H9 (cell line): ENCODE data around the gene DAP3. TPM values are rescaled to one million over a fixed set of nuclear protein-coding genes. Genes with fewer than 3 reads are reported as not detected.

ENCODE experiments used
- DNase-seq: peaks from one replicate; pipeline ENCODE4 v3.0.0-alpha.2; 2017
- H2AFZ ChIP-seq: one replicate; pipeline ENCODE4 v1.6.1; 2013; ENCODE audit warnings: mild to moderate bottlenecking, low read length, control low read depth, moderate library complexity
- H2AK5ac ChIP-seq: 2 replicates; pipeline ENCODE4 v1.6.1; 2013; ENCODE audit warnings: low read length, control low read depth, mixed read lengths; ENCODE audit not compliant: insufficient read length
- H2BK120ac ChIP-seq: one replicate; pipeline ENCODE4 v1.6.1; 2013; ENCODE audit warnings: low read depth, mild to moderate bottlenecking, low read length, control low read depth, inconsistent platforms; ENCODE audit not compliant: poor library complexity, severe bottlenecking
- H2BK12ac ChIP-seq: 2 replicates; pipeline ENCODE4 v1.6.1; 2013; ENCODE audit warnings: low read length, control low read depth, mixed read lengths, low read depth; ENCODE audit not compliant: insufficient read length
- H2BK15ac ChIP-seq: 2 replicates; pipeline ENCODE4 v1.6.1; 2013; ENCODE audit warnings: low read depth, low read length, control low read depth
- H2BK20ac ChIP-seq: one replicate; pipeline ENCODE4 v1.6.1; 2013; ENCODE audit warnings: low read depth, mild to moderate bottlenecking, low read length, control low read depth, inconsistent platforms; ENCODE audit not compliant: poor library complexity, severe bottlenecking
- H2BK5ac ChIP-seq: 2 replicates; pipeline ENCODE4 v1.6.1; 2013; ENCODE audit warnings: low read length, control low read depth, mixed read lengths; ENCODE audit not compliant: insufficient read length
- H3K14ac ChIP-seq: 2 replicates; pipeline ENCODE4 v1.6.1; 2013; ENCODE audit warnings: low read length, control low read depth; ENCODE audit not compliant: insufficient read depth
- H3K18ac ChIP-seq: 2 replicates; pipeline ENCODE4 v1.6.1; 2013; ENCODE audit warnings: low read depth, mild to moderate bottlenecking, mixed read lengths, low read length, control low read depth; ENCODE audit not compliant: insufficient read length
- H3K23ac ChIP-seq: 2 replicates; pipeline ENCODE4 v1.6.1; 2013; ENCODE audit warnings: low read length, control low read depth, mixed read lengths, low read depth; ENCODE audit not compliant: insufficient read length
- H3K23me2 ChIP-seq: 2 replicates; pipeline ENCODE4 v1.6.1; 2013; ENCODE audit warnings: low read depth, mild to moderate bottlenecking, mixed read lengths, low read length, control low read depth; ENCODE audit not compliant: insufficient read length, poor library complexity, severe bottlenecking
- H3K27ac ChIP-seq: 2 replicates; pipeline ENCODE4 v1.5.1; 2013; ENCODE audit warnings: low read length, control low read depth, mixed read lengths, low read depth; ENCODE audit not compliant: insufficient read length
- H3K27me3 ChIP-seq: 2 replicates; pipeline ENCODE4 v1.6.1; 2013; ENCODE audit warnings: low read length, control low read depth, inconsistent platforms; ENCODE audit not compliant: insufficient read depth
- H3K4ac ChIP-seq: 2 replicates; pipeline ENCODE4 v1.6.1; 2013; ENCODE audit warnings: low read depth, mild to moderate bottlenecking, control low read depth, inconsistent platforms, low read length, moderate library complexity
- H3K4me1 ChIP-seq: 2 replicates; pipeline ENCODE4 v1.6.1; 2013; ENCODE audit warnings: low read length, control low read depth, inconsistent platforms; ENCODE audit not compliant: insufficient read depth
- H3K4me2 ChIP-seq: 2 replicates; pipeline ENCODE4 v1.6.1; 2013; ENCODE audit warnings: low read length, control low read depth, mixed read lengths; ENCODE audit not compliant: insufficient read length, insufficient read depth
- H3K56ac ChIP-seq: 2 replicates; pipeline ENCODE4 v1.6.1; 2013; ENCODE audit warnings: low read depth, mild to moderate bottlenecking, mixed read lengths, low read length, control low read depth; ENCODE audit not compliant: insufficient read length
- H3K79me1 ChIP-seq: 2 replicates; pipeline ENCODE4 v1.6.1; 2013; ENCODE audit warnings: low read depth, mild to moderate bottlenecking, moderate library complexity, low read length, control low read depth, inconsistent platforms; ENCODE audit not compliant: insufficient read depth, poor library complexity, severe bottlenecking
- H3K79me2 ChIP-seq: 2 replicates; pipeline ENCODE4 v1.6.1; 2013; ENCODE audit warnings: low read length, control low read depth, inconsistent platforms; ENCODE audit not compliant: insufficient read depth
- H3K9ac ChIP-seq: 2 replicates; pipeline ENCODE4 v1.6.1; 2013; ENCODE audit warnings: low read length, control low read depth, mixed read lengths; ENCODE audit not compliant: insufficient read length; ENCODE audit errors: extremely low read depth
- H3K9me3 ChIP-seq: one replicate; pipeline ENCODE4 v1.6.1; 2013; ENCODE audit warnings: low read depth, low read length, inconsistent platforms; ENCODE audit not compliant: control insufficient read depth
- H3T11ph ChIP-seq: one replicate; pipeline ENCODE4 v1.6.1; 2013; ENCODE audit warnings: mild to moderate bottlenecking, low read length, control low read depth, inconsistent platforms
- H4K20me1 ChIP-seq: one replicate; pipeline ENCODE4 v1.6.1; 2013; ENCODE audit not compliant: control insufficient read depth, insufficient read length, insufficient read depth
- H4K5ac ChIP-seq: 2 replicates; pipeline ENCODE4 v1.6.1; 2013; ENCODE audit warnings: low read depth, mild to moderate bottlenecking, mixed read lengths, low read length, control low read depth; ENCODE audit not compliant: insufficient read length
- H4K8ac ChIP-seq: replicated peaks from 2 replicates; pipeline ENCODE4 v1.6.1; 2013; ENCODE audit warnings: low read length, control low read depth, mixed read lengths, low read depth; ENCODE audit not compliant: insufficient read length
- H4K91ac ChIP-seq: 2 replicates; pipeline ENCODE4 v1.6.1; 2013; ENCODE audit warnings: low read depth, mild to moderate bottlenecking, moderate library complexity, mixed read lengths, low read length, control low read depth; ENCODE audit not compliant: insufficient read length
- H3K27ac Mint-ChIP-seq, 3 experiments: 2 replicates in 2 of 3; 3 replicates in 1 of 3; pipeline ENCODE4 v1.8.0; 2020 to 2021; ENCODE audit warnings: mixed read lengths in 3 of 3, mild to moderate bottlenecking in 1 of 3, moderate library complexity in 1 of 3
- H3K27me3 Mint-ChIP-seq: 2 replicates; pipeline ENCODE4 v1.8.0; 2021; ENCODE audit warnings: low read depth, mild to moderate bottlenecking, moderate library complexity, mixed read lengths
- H3K36me3 Mint-ChIP-seq, 3 experiments: 2 replicates in 2 of 3; 3 replicates in 1 of 3; pipeline ENCODE4 v1.8.0; 2020 to 2021; ENCODE audit warnings: low read depth in 3 of 3, mixed read lengths in 3 of 3; ENCODE audit not compliant: insufficient read depth in 1 of 3
- H3K4me1 Mint-ChIP-seq, 2 experiments: 2 replicates each; pipeline ENCODE4 v1.8.0; 2020; ENCODE audit warnings: mixed read lengths in 2 of 2
- H3K4me3 Mint-ChIP-seq, 2 experiments: 2 replicates in 1 of 2; 3 replicates in 1 of 2; pipeline ENCODE4 v1.8.0; 2020 to 2021; ENCODE audit warnings: mild to moderate bottlenecking in 2 of 2, mixed read lengths in 2 of 2, moderate library complexity in 1 of 2
- H3K9me3 Mint-ChIP-seq, 2 experiments: 2 replicates in 1 of 2; 3 replicates in 1 of 2; pipeline ENCODE4 v1.8.0; 2020; ENCODE audit warnings: mild to moderate bottlenecking in 2 of 2, mixed read lengths in 2 of 2, moderate library complexity in 1 of 2
- WGBS: extraction: QIAGEN DNeasy Blood & Tissue Kit; methylation state at CpG from one replicate; pipeline ENCODE4 v1.1.7; 2013; ENCODE audit warnings: missing lambda C conversion rate, low lambda C conversion rate, mixed read lengths; ENCODE audit not compliant: insufficient read length; ENCODE audit errors: extremely low coverage; 5-methylcytosine and 5-hydroxymethylcytosine counted together
- total RNA-seq: library from RNA; stranded (reverse); gene quantifications from 2 replicates; pipeline ENCODE4 v1.2.1, GENCODE V29; 2021
- TF ChIP-seq, protein P1 (sequence below): fragments of 200-600 bp; sonication (generic); conservative IDR thresholded peaks from 3 replicates; pipeline ENCODE4 v1.8.0; 2021; ENCODE audit warnings: antibody characterized with exemption, mild to moderate bottlenecking

The DAP3 gene
- total RNA-seq, 1 experiment from 2014 or later, result 114 TPM

DNA sequence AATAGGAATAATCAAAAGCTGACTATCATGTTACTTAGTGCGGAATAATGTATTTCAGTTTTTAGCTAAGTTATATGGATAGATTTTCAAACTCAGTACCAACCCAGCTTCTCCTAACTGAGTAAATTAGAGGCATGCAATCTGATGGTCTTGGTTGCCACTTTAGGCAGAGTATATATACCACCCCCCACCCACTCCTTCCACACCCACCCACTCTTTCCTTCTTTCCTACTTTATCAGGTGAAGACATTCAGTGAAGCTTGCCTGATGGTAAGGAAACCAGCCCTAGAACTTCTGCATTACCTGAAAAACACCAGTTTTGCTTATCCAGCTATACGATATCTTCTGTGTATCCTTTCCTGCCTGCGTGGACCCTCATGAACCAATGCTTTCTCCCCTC lies 36.3 kb downstream of the DAP3 start:
- Mint-ChIP-seq H3K27ac (no peak overlapping the region), H3K9me3 (no peaks in the 10 kb centered on the region), H3K36me3 (peaks cover 6 to 44% (median 19%) of the 10 kb centered on the region in 3 experiments; a peak in 6 of 7 replicates), H3K4me1 (0 out of 4 replicates have a peak, but pooled peaks cover 0 to 2% of the 10 kb centered on the region in 2 experiments), H3K27me3 (no peaks in the 10 kb centered on the region), H3K4me3 (no peak overlapping the region)
- Histone ChIP-seq H3K18ac (no peak overlapping the region), H3K4me1 (no peaks in the 10 kb centered on the region), H2BK20ac (no peak overlapping the region), H3K4ac (no peak overlapping the region), H2BK120ac (no peak overlapping the region), H3K9ac (no peak overlapping the region), H2BK12ac (no peak overlapping the region), H2AFZ (no peak overlapping the region), H3K14ac (no peak overlapping the region), H4K5ac (no peak overlapping the region), H2BK5ac (no peak overlapping the region), H2AK5ac (no peak overlapping the region), H3K79me2 (no peaks in the 10 kb centered on the region), H3K23ac (no peak overlapping the region), H3K27ac (no peak overlapping the region), H3K9me3 (no peaks in the 10 kb centered on the region), H3K79me1 (no peaks in the 10 kb centered on the region), H4K20me1 (no peaks in the 10 kb centered on the region), H2BK15ac (no peak overlapping the region), H3K27me3 (no peaks in the 10 kb centered on the region), H3K56ac (no peak overlapping the region), H4K91ac (no peak overlapping the region), H3T11ph (no peak overlapping the region), H3K23me2 (no peaks in the 10 kb centered on the region), H4K8ac (no peak overlapping the region), H3K4me2 (no peak overlapping the region)
- DNase-seq, result no peak
- TF ChIP-seq, protein P1, sequence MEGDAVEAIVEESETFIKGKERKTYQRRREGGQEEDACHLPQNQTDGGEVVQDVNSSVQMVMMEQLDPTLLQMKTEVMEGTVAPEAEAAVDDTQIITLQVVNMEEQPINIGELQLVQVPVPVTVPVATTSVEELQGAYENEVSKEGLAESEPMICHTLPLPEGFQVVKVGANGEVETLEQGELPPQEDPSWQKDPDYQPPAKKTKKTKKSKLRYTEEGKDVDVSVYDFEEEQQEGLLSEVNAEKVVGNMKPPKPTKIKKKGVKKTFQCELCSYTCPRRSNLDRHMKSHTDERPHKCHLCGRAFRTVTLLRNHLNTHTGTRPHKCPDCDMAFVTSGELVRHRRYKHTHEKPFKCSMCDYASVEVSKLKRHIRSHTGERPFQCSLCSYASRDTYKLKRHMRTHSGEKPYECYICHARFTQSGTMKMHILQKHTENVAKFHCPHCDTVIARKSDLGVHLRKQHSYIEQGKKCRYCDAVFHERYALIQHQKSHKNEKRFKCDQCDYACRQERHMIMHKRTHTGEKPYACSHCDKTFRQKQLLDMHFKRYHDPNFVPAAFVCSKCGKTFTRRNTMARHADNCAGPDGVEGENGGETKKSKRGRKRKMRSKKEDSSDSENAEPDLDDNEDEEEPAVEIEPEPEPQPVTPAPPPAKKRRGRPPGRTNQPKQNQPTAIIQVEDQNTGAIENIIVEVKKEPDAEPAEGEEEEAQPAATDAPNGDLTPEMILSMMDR, result no peak
- no CpG with 5 or more reads among the region's 3 CpGs for WGBS
